Liver (tissue), 9 donors: ENCODE results near the gene ZNF138. TPM values are rescaled to one million over a fixed set of nuclear protein-coding genes. Genes with fewer than 3 reads are reported as not detected.
"Not testable (repeated sequence)": the region's sequence is repeated elsewhere in the genome, so short reads cannot be mapped to it uniquely, and the experiment has no call there.

ENCODE experiments used
- DNase-seq: peaks from one replicate; pipeline ENCODE4 v3.0.0-alpha.2; 2017; ENCODE audit warnings: low spot score
- H3K27ac ChIP-seq, 2 donors: one replicate each; pipeline ENCODE4 v1.7.0; 2013; ENCODE audit warnings: inconsistent platforms in 2 of 2, low read length in 2 of 2, control low read depth in 1 of 2, low read depth in 1 of 2, mild to moderate bottlenecking in 1 of 2
- H3K27me3 ChIP-seq, 4 donors: one replicate each; pipeline versions ENCODE4 v1.6.1 to v1.7.0; 2013; ENCODE audit warnings: low read length in 3 of 4, inconsistent platforms in 1 of 4, mild to moderate bottlenecking in 1 of 4, moderate library complexity in 1 of 4; ENCODE audit not compliant: control insufficient read depth in 4 of 4, insufficient read depth in 4 of 4
- H3K36me3 ChIP-seq, 4 donors: one replicate each; pipeline versions ENCODE4 v1.6.1 to v1.7.0; 2013; ENCODE audit warnings: low read length in 3 of 4, mild to moderate bottlenecking in 3 of 4, low read depth in 1 of 4, moderate library complexity in 1 of 4; ENCODE audit not compliant: control insufficient read depth in 4 of 4, insufficient read depth in 3 of 4
- H3K4me1 ChIP-seq, 4 donors: one replicate each; pipeline versions ENCODE4 v1.6.1 to v1.7.0; 2013; ENCODE audit warnings: low read length in 3 of 4, mild to moderate bottlenecking in 3 of 4, moderate library complexity in 1 of 4; ENCODE audit not compliant: control insufficient read depth in 4 of 4, insufficient read depth in 4 of 4
- H3K4me3 ChIP-seq, 3 donors: one replicate each; pipeline versions ENCODE4 v1.6.1 to v1.7.0; 2013; ENCODE audit warnings: low read length in 3 of 3, control low read depth in 1 of 3, low read depth in 1 of 3, mild to moderate bottlenecking in 1 of 3
- H3K9ac ChIP-seq, 2 donors: one replicate each; pipeline ENCODE4 v1.7.0; 2013; ENCODE audit warnings: low read length in 2 of 2, mild to moderate bottlenecking in 2 of 2, moderate library complexity in 2 of 2, control low read depth in 1 of 2, low read depth in 1 of 2
- H3K9me3 ChIP-seq, 4 donors: one replicate each; pipeline versions ENCODE4 v1.6.1 to v1.7.0; 2013; ENCODE audit warnings: low read length in 3 of 4; ENCODE audit not compliant: control insufficient read depth in 4 of 4
- CTCF ChIP-seq: fragments of 150-350 bp; IDR thresholded peaks from 2 replicates; pipeline ENCODE4 v1.5.1; 2017; ENCODE audit warnings: improper control_type of control experiment, low read depth, low read length; ENCODE audit not compliant: missing input control
- EGR1 ChIP-seq, 2 donors: IDR thresholded peaks; 2 replicates each; pipeline ENCODE4 v1.6.1; 2016 to 2018; ENCODE audit warnings: antibody characterized with exemption in 2 of 2, low read depth in 2 of 2
- FOXA1 ChIP-seq: IDR thresholded peaks from 2 replicates; pipeline ENCODE4 v1.6.1; 2016; ENCODE audit warnings: antibody characterized with exemption
- FOXA2 ChIP-seq: IDR thresholded peaks from 2 replicates; pipeline ENCODE4 v1.6.1; 2016; ENCODE audit warnings: antibody characterized with exemption
- HNF4A ChIP-seq, 2 donors: conservative IDR thresholded peaks; 2 replicates each; pipeline ENCODE4 v1.6.1; 2016; ENCODE audit warnings: antibody characterized with exemption in 2 of 2, mild to moderate bottlenecking in 2 of 2
- HNF4G ChIP-seq: IDR thresholded peaks from 2 replicates; pipeline ENCODE4 v1.6.1; 2016; ENCODE audit warnings: antibody characterized with exemption
- JUND ChIP-seq, 2 donors: IDR thresholded peaks; 2 replicates each; pipeline ENCODE4 v1.6.1; 2016; ENCODE audit warnings: antibody characterized with exemption in 2 of 2
- NR2F2 ChIP-seq: IDR thresholded peaks from 2 replicates; pipeline ENCODE4 v1.6.1; 2016; ENCODE audit warnings: antibody characterized with exemption
- RAD21 ChIP-seq, 2 donors: IDR thresholded peaks; 2 replicates each; pipeline ENCODE4 v1.6.1; 2016; ENCODE audit warnings: antibody characterized with exemption in 2 of 2, mild to moderate bottlenecking in 2 of 2
- RXRA ChIP-seq, 2 donors: IDR thresholded peaks; 2 replicates each; pipeline ENCODE4 v1.6.1; 2017 to 2018; ENCODE audit warnings: antibody characterized with exemption in 2 of 2, mild to moderate bottlenecking in 1 of 2
- SP1 ChIP-seq: IDR thresholded peaks from 2 replicates; pipeline ENCODE4 v1.6.1; 2018; ENCODE audit warnings: antibody characterized with exemption, mild to moderate bottlenecking
- TAF1 ChIP-seq: conservative IDR thresholded peaks from 2 replicates; pipeline ENCODE4 v1.6.1; 2016; ENCODE audit warnings: antibody characterized with exemption, mild to moderate bottlenecking
- YY1 ChIP-seq: IDR thresholded peaks from 2 replicates; pipeline ENCODE4 v1.6.1; 2016; ENCODE audit warnings: antibody characterized with exemption, mild to moderate bottlenecking
- WGBS: extraction: QIAGEN DNeasy Blood & Tissue Kit; methylation state at CpG from one replicate; pipeline ENCODE4 v1.1.7; 2013; 5-methylcytosine and 5-hydroxymethylcytosine counted together
- polyA plus RNA-seq, 2 donors: library from polyadenylated mRNA; stranded (reverse) in 1 of 2; unstranded in 1 of 2; fragments of 200-250 nt in 1 of 2; fragments of >200 nt in 1 of 2; fragmentation: Nextera tagmentation in 1 of 2; extraction: Ambion mirVana in 1 of 2; gene quantifications; one replicate each; pipeline versions ENCODE4 v1.2.1 to v1.2.3, GENCODE V29; 2013 to 2015
- total RNA-seq, 2 donors: library from RNA; depleted of rRNA; stranded (reverse); fragments of >200 nt; gene quantifications; one replicate each; pipeline ENCODE4 v1.2.3, GENCODE V29; 2014
- TF ChIP-seq, protein P1 (sequence below): IDR thresholded peaks from 2 replicates; pipeline ENCODE4 v1.6.1; 2016; ENCODE audit warnings: antibody characterized with exemption, mild to moderate bottlenecking
- TF ChIP-seq, protein P2 (sequence below): IDR thresholded peaks from 2 replicates; pipeline ENCODE4 v1.6.1; 2016; ENCODE audit warnings: antibody characterized with exemption
- TF ChIP-seq, protein P3 (sequence below): IDR thresholded peaks from 2 replicates; pipeline ENCODE4 v1.6.1; 2016; ENCODE audit warnings: antibody characterized with exemption
- donor health status: healthy.
- donor health status: healthy.
- donor health status: healthy.
- donor health status: healthy.
- donor health status: healthy.

ZNF138 gene
- total and polyA plus RNA-seq, 4 donors = 1.4 to 4.5 (median 3.7) TPM

- H3K4me3 ChIP-seq = no peak overlapping the region
- TF ChIP-seq HNF4A (conservative IDR thresholded peaks at IDR 0.05) (no peak), HNF4G (no peak), TAF1 (no peak)
- no peaks in the 10 kb centered on the region for H3K4me1 ChIP-seq
- DNase-seq = no peak
- no peaks in the 10 kb centered on the region for H3K36me3 ChIP-seq
- no peak overlapping the region for H3K27ac ChIP-seq
- H3K27me3 ChIP-seq = no peaks in the 10 kb centered on the region
- H3K9me3 ChIP-seq = no peaks in the 10 kb centered on the region
- H3K9ac ChIP-seq = no peak overlapping the region
These were observed 6.9 kb upstream of the ZNF138 start for GRCh38 chr7:64787295-64787694.

DNA sequence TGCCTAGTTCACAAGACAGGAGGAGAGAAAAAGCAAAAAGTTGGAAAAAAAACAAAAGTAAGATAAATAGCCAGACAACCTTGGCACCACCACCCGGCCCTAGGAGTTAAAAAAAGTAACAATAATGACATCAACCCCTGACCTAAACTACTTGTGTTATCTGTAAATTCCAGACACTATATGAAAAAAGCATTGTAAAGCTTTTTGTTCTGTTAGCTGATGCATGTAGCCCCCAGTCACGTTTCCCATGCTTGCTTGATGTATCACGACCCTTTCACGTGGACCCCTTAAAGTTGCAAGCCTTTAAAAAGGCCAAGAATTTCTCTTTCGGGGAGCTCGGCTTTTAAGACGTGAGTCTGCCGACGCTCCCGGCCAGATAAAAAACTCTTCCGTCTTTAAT, 5.0 kb upstream of the ZNF138 start:
- not testable (repeated sequence) for H3K27ac ChIP-seq, H3K36me3 ChIP-seq, H3K9me3 ChIP-seq, DNase-seq, H3K27me3 ChIP-seq, H3K4me3 ChIP-seq, H3K4me1 ChIP-seq, H3K9ac ChIP-seq
- 63% methylated on average over 11 of the region's 11 CpGs for WGBS

- Histone ChIP-seq H3K9me3 (no peaks in the 10 kb centered on the region), H3K27me3 (no peaks in the 10 kb centered on the region), H3K36me3 (no peaks in the 10 kb centered on the region), H3K9ac (no peak overlapping the region), H3K4me3 (no peak overlapping the region), H3K4me1 (peaks cover 0 to 12% (median 5%) of the 10 kb centered on the region in 4 donors), H3K27ac (no peak overlapping the region)
- TF ChIP-seq SP1 (no peak), RXRA (IDR thresholded peaks at IDR 0.05) (no peak), RAD21 (IDR thresholded peaks at IDR 0.05) (no peak), HNF4G (no peak)
- TF ChIP-seq, protein P1, sequence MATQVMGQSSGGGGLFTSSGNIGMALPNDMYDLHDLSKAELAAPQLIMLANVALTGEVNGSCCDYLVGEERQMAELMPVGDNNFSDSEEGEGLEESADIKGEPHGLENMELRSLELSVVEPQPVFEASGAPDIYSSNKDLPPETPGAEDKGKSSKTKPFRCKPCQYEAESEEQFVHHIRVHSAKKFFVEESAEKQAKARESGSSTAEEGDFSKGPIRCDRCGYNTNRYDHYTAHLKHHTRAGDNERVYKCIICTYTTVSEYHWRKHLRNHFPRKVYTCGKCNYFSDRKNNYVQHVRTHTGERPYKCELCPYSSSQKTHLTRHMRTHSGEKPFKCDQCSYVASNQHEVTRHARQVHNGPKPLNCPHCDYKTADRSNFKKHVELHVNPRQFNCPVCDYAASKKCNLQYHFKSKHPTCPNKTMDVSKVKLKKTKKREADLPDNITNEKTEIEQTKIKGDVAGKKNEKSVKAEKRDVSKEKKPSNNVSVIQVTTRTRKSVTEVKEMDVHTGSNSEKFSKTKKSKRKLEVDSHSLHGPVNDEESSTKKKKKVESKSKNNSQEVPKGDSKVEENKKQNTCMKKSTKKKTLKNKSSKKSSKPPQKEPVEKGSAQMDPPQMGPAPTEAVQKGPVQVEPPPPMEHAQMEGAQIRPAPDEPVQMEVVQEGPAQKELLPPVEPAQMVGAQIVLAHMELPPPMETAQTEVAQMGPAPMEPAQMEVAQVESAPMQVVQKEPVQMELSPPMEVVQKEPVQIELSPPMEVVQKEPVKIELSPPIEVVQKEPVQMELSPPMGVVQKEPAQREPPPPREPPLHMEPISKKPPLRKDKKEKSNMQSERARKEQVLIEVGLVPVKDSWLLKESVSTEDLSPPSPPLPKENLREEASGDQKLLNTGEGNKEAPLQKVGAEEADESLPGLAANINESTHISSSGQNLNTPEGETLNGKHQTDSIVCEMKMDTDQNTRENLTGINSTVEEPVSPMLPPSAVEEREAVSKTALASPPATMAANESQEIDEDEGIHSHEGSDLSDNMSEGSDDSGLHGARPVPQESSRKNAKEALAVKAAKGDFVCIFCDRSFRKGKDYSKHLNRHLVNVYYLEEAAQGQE = no peak
- 87% methylated on average over 4 of the region's 4 CpGs for WGBS
- no peak for DNase-seq
These were observed 997 bp upstream of the ZNF138 start for GRCh38 chr7:64793106-64793755.

DNA sequence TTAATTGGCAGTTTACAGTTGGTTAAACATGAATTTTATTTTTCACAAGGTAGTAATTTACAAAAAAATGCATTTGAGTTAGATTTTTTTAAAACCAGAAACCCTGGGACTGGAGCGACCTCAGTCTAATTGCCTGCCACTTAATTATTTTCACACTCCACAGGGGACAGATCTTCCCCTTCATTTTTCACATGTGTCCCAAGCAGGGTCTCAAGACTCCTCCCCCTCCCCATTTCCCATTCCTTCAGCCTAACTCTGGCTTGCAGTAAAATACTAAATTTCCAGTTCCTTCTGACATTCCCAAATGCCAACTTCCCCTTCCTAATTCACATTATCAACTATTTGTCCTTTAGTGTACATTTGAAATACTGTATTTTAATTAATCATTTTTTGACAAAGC, 948 bp downstream of the ZNF138 start:
- Histone ChIP-seq H3K4me3 (peak overlapping the region in 2 of 3 donors; percentile 70 to 97), H3K27me3 (no peaks in the 10 kb centered on the region), H3K36me3 (peaks cover 2 to 6% (median 3%) of the 10 kb centered on the region in 4 donors), H3K9me3 (no peaks in the 10 kb centered on the region), H3K4me1 (peaks cover 0 to 12% (median 5%) of the 10 kb centered on the region in 4 donors), H3K27ac (no peak overlapping the region), H3K9ac (peak overlapping the region; percentile 59 to 79)
- WGBS = 23% methylated on average over 1 of the region's 1 CpG
- DNase-seq = no peak
- TF ChIP-seq FOXA1 = no peak
- no peak for TF ChIP-seq RAD21 (IDR thresholded peaks at IDR 0.05)
- no peak for TF ChIP-seq FOXA2
- no peak for TF ChIP-seq RXRA (IDR thresholded peaks at IDR 0.05)
- TF ChIP-seq HNF4A (conservative IDR thresholded peaks at IDR 0.05) = no peak
- no peak for TF ChIP-seq NR2F2
- TF ChIP-seq TAF1 = no peak
- no peak for TF ChIP-seq JUND (IDR thresholded peaks at IDR 0.05)
- TF ChIP-seq, protein P2, sequence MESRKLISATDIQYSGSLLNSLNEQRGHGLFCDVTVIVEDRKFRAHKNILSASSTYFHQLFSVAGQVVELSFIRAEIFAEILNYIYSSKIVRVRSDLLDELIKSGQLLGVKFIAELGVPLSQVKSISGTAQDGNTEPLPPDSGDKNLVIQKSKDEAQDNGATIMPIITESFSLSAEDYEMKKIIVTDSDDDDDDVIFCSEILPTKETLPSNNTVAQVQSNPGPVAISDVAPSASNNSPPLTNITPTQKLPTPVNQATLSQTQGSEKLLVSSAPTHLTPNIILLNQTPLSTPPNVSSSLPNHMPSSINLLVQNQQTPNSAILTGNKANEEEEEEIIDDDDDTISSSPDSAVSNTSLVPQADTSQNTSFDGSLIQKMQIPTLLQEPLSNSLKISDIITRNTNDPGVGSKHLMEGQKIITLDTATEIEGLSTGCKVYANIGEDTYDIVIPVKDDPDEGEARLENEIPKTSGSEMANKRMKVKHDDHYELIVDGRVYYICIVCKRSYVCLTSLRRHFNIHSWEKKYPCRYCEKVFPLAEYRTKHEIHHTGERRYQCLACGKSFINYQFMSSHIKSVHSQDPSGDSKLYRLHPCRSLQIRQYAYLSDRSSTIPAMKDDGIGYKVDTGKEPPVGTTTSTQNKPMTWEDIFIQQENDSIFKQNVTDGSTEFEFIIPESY = no peak
- no peak for TF ChIP-seq SP1
- no peak for TF ChIP-seq YY1
- TF ChIP-seq EGR1 (IDR thresholded peaks at IDR 0.05; ENCODE audit: low read depth in 2 of 2) = no peak
- no peak for TF ChIP-seq CTCF
- TF ChIP-seq, protein P3, sequence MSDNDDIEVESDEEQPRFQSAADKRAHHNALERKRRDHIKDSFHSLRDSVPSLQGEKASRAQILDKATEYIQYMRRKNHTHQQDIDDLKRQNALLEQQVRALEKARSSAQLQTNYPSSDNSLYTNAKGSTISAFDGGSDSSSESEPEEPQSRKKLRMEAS = no peak
